GM23338 (cell line): Measurements from ENCODE around the gene ZSCAN5C. TPM values are rescaled to one million over a fixed set of nuclear protein-coding genes. Genes with fewer than 3 reads are reported as not detected.

ENCODE experiments used
- ATAC-seq: fragments of 200-7000 bp; cut with Tn5 transposase; 3 replicates; pipeline ENCODE4 v1.9.1; 2020
- DNase-seq: peaks from one replicate; pipeline ENCODE4 v3.0.0-alpha.2; 2015; ENCODE audit warnings: low spot score
- H2AFZ ChIP-seq: fragments of 200-600 bp; sonication (generic); 2 replicates; pipeline ENCODE4 v1.8.0; 2016; ENCODE audit warnings: antibody characterized with exemption, mild to moderate bottlenecking, moderate library complexity
- H3F3A ChIP-seq: fragments of 200-600 bp; sonication (generic); replicated peaks from 2 replicates; pipeline ENCODE4 v1.8.0; 2017; ENCODE audit warnings: antibody characterized with exemption, mixed run types, low read depth
- H3K27ac ChIP-seq: fragments of 200-600 bp; sonication (generic); 2 replicates; pipeline ENCODE4 v1.6.1; 2016; ENCODE audit warnings: low read depth
- H3K27me3 ChIP-seq: fragments of 200-600 bp; sonication (generic); 2 replicates; pipeline ENCODE4 v1.8.0; 2016; ENCODE audit warnings: mild to moderate bottlenecking, mixed run types, moderate library complexity; ENCODE audit not compliant: insufficient read depth
- H3K36me3 ChIP-seq: fragments of 200-600 bp; sonication (generic); 2 replicates; pipeline ENCODE4 v1.8.0; 2016; ENCODE audit warnings: mild to moderate bottlenecking; ENCODE audit not compliant: insufficient read depth
- H3K4me1 ChIP-seq: fragments of 200-600 bp; sonication (generic); 2 replicates; pipeline ENCODE4 v1.8.0; 2016; ENCODE audit warnings: mild to moderate bottlenecking, moderate library complexity; ENCODE audit not compliant: insufficient read depth
- H3K4me2 ChIP-seq: fragments of 200-600 bp; sonication (generic); 2 replicates; pipeline ENCODE4 v1.7.1; 2017; ENCODE audit warnings: mixed run types
- H3K4me3 ChIP-seq: fragments of 200-600 bp; sonication (generic); 2 replicates; pipeline ENCODE4 v1.6.1; 2016; ENCODE audit warnings: mixed run types
- H3K79me2 ChIP-seq: fragments of 200-600 bp; sonication (generic); replicated peaks from 2 replicates; pipeline ENCODE4 v1.8.0; 2017; ENCODE audit warnings: mild to moderate bottlenecking; ENCODE audit not compliant: insufficient read depth
- H3K9me2 ChIP-seq: fragments of 200-600 bp; sonication (generic); 2 replicates; pipeline ENCODE4 v1.8.0; 2017; ENCODE audit not compliant: insufficient read depth
- H4K20me1 ChIP-seq: fragments of 200-600 bp; sonication (generic); replicated peaks from 2 replicates; pipeline ENCODE4 v1.8.0; 2017; ENCODE audit warnings: mild to moderate bottlenecking; ENCODE audit not compliant: insufficient read depth
- H3K27ac Mint-ChIP-seq: 2 replicates; pipeline ENCODE4 v1.8.0; 2020; ENCODE audit warnings: inconsistent platforms, mild to moderate bottlenecking, moderate library complexity, mixed read lengths
- H3K27me3 Mint-ChIP-seq: 3 replicates; pipeline ENCODE4 v1.8.0; 2022; ENCODE audit warnings: low read depth, mild to moderate bottlenecking, moderate library complexity, mixed read lengths, inconsistent platforms; ENCODE audit not compliant: insufficient read depth, poor library complexity
- H3K36me3 Mint-ChIP-seq: 3 replicates; pipeline ENCODE4 v1.8.0; 2021; ENCODE audit warnings: low read depth, mild to moderate bottlenecking, inconsistent platforms, moderate library complexity, mixed read lengths
- H3K4me1 Mint-ChIP-seq: 3 replicates; pipeline ENCODE4 v1.8.0; 2020; ENCODE audit warnings: mild to moderate bottlenecking, inconsistent platforms, mixed read lengths
- H3K4me3 Mint-ChIP-seq: 3 replicates; pipeline ENCODE4 v1.8.0; 2021; ENCODE audit warnings: moderate library complexity, mild to moderate bottlenecking, inconsistent platforms, mixed read lengths
- H3K9me3 Mint-ChIP-seq: 3 replicates; pipeline ENCODE4 v1.8.0; 2020; ENCODE audit warnings: moderate library complexity, mild to moderate bottlenecking, inconsistent platforms, mixed read lengths
- CREB1 ChIP-seq: fragments of 250-450 bp; sonication (Bioruptor Pico); IDR thresholded peaks from 2 replicates; pipeline ENCODE4 v1.5.0; 2020; ENCODE audit warnings: low read depth, mild to moderate bottlenecking, moderate library complexity
- EZH2 ChIP-seq: fragments of 200-600 bp; sonication (generic); IDR thresholded peaks from one replicate; pipeline ENCODE4 v1.8.0; 2017; ENCODE audit warnings: antibody characterized with exemption, mild to moderate bottlenecking, low read depth; ENCODE audit not compliant: unreplicated experiment
- EZH2phosphoT487 ChIP-seq: fragments of 200-600 bp; sonication (generic); IDR thresholded peaks from one replicate; pipeline ENCODE4 v1.8.1; 2018; ENCODE audit warnings: antibody characterized with exemption; ENCODE audit not compliant: unreplicated experiment
- JUNB ChIP-seq: IDR thresholded peaks from one replicate; pipeline ENCODE4 v1.6.1; 2016; ENCODE audit warnings: antibody characterized with exemption; ENCODE audit not compliant: unreplicated experiment
- NANOG ChIP-seq: IDR thresholded peaks from 2 replicates; pipeline ENCODE4 v1.6.1; 2016; ENCODE audit warnings: antibody characterized with exemption, borderline replicate concordance
- POLR2AphosphoS5 ChIP-seq: IDR thresholded peaks from 2 replicates; pipeline ENCODE4 v1.6.1; 2016; ENCODE audit warnings: antibody characterized with exemption, low read depth
- STAT1 ChIP-seq: IDR thresholded peaks from one replicate; pipeline ENCODE4 v1.6.1; 2016; ENCODE audit warnings: antibody characterized with exemption; ENCODE audit not compliant: unreplicated experiment
- polyA plus RNA-seq: library from polyadenylated mRNA; unstranded; fragments of >200 nt; fragmentation: Nextera tagmentation; extraction: Ambion mirVana; gene quantifications from 2 replicates; pipeline ENCODE4 v1.2.1, GENCODE V29; 2016
- total RNA-seq: library from RNA; depleted of rRNA; stranded (reverse); fragments of >200 nt; shearing (Covaris generic); gene quantifications from 2 replicates; pipeline ENCODE4 v1.2.3, GENCODE V29; 2014
- TF ChIP-seq, protein P1 (sequence below): IDR thresholded peaks from one replicate; pipeline ENCODE4 v1.6.1; 2018; ENCODE audit warnings: antibody characterized with exemption; ENCODE audit not compliant: unreplicated experiment
- TF ChIP-seq, protein P2 (sequence below): fragments of 250-450 bp; sonication (Bioruptor Pico); IDR thresholded peaks from 2 replicates; pipeline ENCODE4 v1.5.0; 2020; ENCODE audit warnings: mild to moderate bottlenecking, moderate library complexity

Gene ZSCAN5C
- total and polyA plus RNA-seq, 2 experiments from 2014 or later, result not detected

DNA sequence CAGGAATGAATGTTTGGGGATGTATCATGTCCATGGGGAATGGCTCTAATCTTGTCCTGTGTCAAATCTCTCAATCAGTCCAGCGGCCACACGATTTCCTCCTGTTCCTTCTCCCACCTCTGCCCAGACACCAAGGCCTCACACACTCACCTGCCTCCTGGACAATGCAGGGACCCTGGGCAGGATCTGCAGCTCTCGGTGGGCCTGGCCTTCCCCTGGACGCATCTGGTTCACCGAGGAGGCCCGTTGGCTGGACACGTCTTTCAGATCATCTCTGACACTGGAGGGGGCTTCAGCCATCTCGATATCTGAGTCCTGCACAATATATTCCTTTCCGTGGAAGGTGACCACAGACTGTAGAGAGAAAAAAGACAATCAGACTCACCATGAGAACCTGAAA, 21.4 kb downstream of the ZSCAN5C start:
- DNase-seq (no peak), ATAC-seq (no peak)
- no peaks in the 10 kb centered on the region for H3K79me2 ChIP-seq
- no peak overlapping the region for H3K4me2 ChIP-seq
- H3K27ac ChIP-seq, result no peak overlapping the region
- H3K9me3 Mint-ChIP-seq, result no peaks in the 10 kb centered on the region
- H3K4me1 ChIP-seq, result no peaks in the 10 kb centered on the region
- no peak overlapping the region for H2AFZ ChIP-seq
- no peaks in the 10 kb centered on the region; the same call in 2 of the 3 replicates for H3K4me1 Mint-ChIP-seq
- H3F3A ChIP-seq, result no peaks in the 10 kb centered on the region
- no peaks in the 10 kb centered on the region for H3K9me2 ChIP-seq
- H3K27me3 ChIP-seq, result no peaks in the 10 kb centered on the region
- no peak overlapping the region for H3K4me3 ChIP-seq
- no peaks in the 10 kb centered on the region for H3K36me3 Mint-ChIP-seq
- H3K4me3 Mint-ChIP-seq, result no peak overlapping the region
- H3K27ac Mint-ChIP-seq, result no peak overlapping the region
- TF ChIP-seq, protein P1, sequence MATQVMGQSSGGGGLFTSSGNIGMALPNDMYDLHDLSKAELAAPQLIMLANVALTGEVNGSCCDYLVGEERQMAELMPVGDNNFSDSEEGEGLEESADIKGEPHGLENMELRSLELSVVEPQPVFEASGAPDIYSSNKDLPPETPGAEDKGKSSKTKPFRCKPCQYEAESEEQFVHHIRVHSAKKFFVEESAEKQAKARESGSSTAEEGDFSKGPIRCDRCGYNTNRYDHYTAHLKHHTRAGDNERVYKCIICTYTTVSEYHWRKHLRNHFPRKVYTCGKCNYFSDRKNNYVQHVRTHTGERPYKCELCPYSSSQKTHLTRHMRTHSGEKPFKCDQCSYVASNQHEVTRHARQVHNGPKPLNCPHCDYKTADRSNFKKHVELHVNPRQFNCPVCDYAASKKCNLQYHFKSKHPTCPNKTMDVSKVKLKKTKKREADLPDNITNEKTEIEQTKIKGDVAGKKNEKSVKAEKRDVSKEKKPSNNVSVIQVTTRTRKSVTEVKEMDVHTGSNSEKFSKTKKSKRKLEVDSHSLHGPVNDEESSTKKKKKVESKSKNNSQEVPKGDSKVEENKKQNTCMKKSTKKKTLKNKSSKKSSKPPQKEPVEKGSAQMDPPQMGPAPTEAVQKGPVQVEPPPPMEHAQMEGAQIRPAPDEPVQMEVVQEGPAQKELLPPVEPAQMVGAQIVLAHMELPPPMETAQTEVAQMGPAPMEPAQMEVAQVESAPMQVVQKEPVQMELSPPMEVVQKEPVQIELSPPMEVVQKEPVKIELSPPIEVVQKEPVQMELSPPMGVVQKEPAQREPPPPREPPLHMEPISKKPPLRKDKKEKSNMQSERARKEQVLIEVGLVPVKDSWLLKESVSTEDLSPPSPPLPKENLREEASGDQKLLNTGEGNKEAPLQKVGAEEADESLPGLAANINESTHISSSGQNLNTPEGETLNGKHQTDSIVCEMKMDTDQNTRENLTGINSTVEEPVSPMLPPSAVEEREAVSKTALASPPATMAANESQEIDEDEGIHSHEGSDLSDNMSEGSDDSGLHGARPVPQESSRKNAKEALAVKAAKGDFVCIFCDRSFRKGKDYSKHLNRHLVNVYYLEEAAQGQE, result no peak
- TF ChIP-seq JUNB, result no peak
- TF ChIP-seq POLR2AphosphoS5, result no peak
- TF ChIP-seq, protein P2, sequence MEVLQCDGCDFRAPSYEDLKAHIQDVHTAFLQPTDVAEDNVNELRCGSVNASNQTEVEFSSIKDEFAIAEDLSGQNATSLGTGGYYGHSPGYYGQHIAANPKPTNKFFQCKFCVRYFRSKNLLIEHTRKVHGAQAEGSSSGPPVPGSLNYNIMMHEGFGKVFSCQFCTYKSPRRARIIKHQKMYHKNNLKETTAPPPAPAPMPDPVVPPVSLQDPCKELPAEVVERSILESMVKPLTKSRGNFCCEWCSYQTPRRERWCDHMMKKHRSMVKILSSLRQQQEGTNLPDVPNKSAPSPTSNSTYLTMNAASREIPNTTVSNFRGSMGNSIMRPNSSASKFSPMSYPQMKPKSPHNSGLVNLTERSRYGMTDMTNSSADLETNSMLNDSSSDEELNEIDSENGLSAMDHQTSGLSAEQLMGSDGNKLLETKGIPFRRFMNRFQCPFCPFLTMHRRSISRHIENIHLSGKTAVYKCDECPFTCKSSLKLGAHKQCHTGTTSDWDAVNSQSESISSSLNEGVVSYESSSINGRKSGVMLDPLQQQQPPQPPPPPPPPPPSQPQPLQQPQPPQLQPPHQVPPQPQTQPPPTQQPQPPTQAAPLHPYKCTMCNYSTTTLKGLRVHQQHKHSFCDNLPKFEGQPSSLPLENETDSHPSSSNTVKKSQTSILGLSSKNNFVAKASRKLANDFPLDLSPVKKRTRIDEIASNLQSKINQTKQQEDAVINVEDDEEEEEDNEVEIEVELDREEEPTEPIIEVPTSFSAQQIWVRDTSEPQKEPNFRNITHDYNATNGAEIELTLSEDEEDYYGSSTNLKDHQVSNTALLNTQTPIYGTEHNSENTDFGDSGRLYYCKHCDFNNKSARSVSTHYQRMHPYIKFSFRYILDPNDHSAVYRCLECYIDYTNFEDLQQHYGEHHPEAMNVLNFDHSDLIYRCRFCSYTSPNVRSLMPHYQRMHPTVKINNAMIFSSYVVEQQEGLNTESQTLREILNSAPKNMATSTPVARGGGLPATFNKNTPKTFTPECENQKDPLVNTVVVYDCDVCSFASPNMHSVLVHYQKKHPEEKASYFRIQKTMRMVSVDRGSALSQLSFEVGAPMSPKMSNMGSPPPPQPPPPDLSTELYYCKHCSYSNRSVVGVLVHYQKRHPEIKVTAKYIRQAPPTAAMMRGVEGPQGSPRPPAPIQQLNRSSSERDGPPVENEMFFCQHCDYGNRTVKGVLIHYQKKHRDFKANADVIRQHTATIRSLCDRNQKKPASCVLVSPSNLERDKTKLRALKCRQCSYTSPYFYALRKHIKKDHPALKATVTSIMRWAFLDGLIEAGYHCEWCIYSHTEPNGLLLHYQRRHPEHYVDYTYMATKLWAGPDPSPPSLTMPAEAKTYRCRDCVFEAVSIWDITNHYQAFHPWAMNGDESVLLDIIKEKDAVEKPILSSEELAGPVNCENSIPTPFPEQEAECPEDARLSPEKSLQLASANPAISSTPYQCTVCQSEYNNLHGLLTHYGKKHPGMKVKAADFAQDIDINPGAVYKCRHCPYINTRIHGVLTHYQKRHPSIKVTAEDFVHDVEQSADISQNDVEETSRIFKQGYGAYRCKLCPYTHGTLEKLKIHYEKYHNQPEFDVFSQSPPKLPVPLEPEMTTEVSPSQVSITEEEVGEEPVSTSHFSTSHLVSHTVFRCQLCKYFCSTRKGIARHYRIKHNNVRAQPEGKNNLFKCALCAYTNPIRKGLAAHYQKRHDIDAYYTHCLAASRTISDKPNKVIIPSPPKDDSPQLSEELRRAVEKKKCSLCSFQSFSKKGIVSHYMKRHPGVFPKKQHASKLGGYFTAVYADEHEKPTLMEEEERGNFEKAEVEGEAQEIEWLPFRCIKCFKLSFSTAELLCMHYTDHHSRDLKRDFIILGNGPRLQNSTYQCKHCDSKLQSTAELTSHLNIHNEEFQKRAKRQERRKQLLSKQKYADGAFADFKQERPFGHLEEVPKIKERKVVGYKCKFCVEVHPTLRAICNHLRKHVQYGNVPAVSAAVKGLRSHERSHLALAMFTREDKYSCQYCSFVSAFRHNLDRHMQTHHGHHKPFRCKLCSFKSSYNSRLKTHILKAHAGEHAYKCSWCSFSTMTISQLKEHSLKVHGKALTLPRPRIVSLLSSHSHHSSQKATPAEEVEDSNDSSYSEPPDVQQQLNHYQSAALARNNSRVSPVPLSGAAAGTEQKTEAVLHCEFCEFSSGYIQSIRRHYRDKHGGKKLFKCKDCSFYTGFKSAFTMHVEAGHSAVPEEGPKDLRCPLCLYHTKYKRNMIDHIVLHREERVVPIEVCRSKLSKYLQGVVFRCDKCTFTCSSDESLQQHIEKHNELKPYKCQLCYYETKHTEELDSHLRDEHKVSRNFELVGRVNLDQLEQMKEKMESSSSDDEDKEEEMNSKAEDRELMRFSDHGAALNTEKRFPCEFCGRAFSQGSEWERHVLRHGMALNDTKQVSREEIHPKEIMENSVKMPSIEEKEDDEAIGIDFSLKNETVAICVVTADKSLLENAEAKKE (CRISPR knock-in tag), result no peak
- no peak for TF ChIP-seq CREB1
- no peak for TF ChIP-seq EZH2phosphoT487
- no peak for TF ChIP-seq EZH2
- no peak for TF ChIP-seq STAT1
- TF ChIP-seq NANOG, result no peak
- H3K27me3 Mint-ChIP-seq, result no peaks in the 10 kb centered on the region
- no peaks in the 10 kb centered on the region for H3K36me3 ChIP-seq
- no peaks in the 10 kb centered on the region for H4K20me1 ChIP-seq
